ENCODE measurements around the gene DHX34. TPM values are rescaled to one million over a fixed set of nuclear protein-coding genes. Genes with fewer than 3 reads are reported as not detected.
"Not testable (repeated sequence)": the region's sequence is repeated elsewhere in the genome, so short reads cannot be mapped to it uniquely, and the experiment has no call there.

The DHX34 gene
- total RNA-seq, 1 experiment from 2014 or later, result 38.2 TPM

GRCh38 chr19:47381653-47382279 lies 32.7 kb downstream of the DHX34 start:
- H3T11ph ChIP-seq (ENCODE audit: low read length), result no peak overlapping the region
- no peak for DNase-seq
- H3K27ac ChIP-seq (ENCODE audit: insufficient read length, low read depth, low read length), result no peak overlapping the region
- WGBS (ENCODE audit: extremely low coverage, insufficient read length, low lambda C conversion rate), result no CpG with 5 or more reads among the region's 11 CpGs
- Mint-ChIP-seq H3K36me3 (ENCODE audit: insufficient read depth in 1 of 3, low read depth in 3 of 3) (peaks cover 20 to 58% (median 42%) of the 10 kb centered on the region in 3 experiments; a peak in 6 of 7 replicates), H3K27me3 (ENCODE audit: low read depth) (no peaks in the 10 kb centered on the region), H3K27ac (peak overlapping the region in 1 of 3 experiments; percentile 91; a peak in 3 of 7 replicates), H3K9me3 (no peaks in the 10 kb centered on the region), H3K4me1 (peaks cover 9 to 12% of the 10 kb centered on the region in 2 experiments), H3K4me3 (no peak overlapping the region)
- no peaks in the 10 kb centered on the region for H3K9me3 ChIP-seq (ENCODE audit: control insufficient read depth, low read depth, low read length)
- no peak overlapping the region for H2BK20ac ChIP-seq (ENCODE audit: low read depth, low read length, poor library complexity, severe bottlenecking)
- H3K14ac ChIP-seq (ENCODE audit: insufficient read depth, low read length), result no peak overlapping the region
- H4K5ac ChIP-seq (ENCODE audit: insufficient read length, low read depth, low read length), result no peak overlapping the region
- H2BK5ac ChIP-seq (ENCODE audit: insufficient read length, low read length), result no peak overlapping the region
- no peak overlapping the region for H2BK120ac ChIP-seq (ENCODE audit: low read depth, low read length, poor library complexity, severe bottlenecking)
- no peak overlapping the region for H2BK12ac ChIP-seq (ENCODE audit: insufficient read length, low read depth, low read length)
- no peak overlapping the region for H2AFZ ChIP-seq (ENCODE audit: low read length)
- H3K79me1 ChIP-seq (ENCODE audit: insufficient read depth, low read depth, low read length, poor library complexity, severe bottlenecking), result no peaks in the 10 kb centered on the region
- H3K23me2 ChIP-seq (ENCODE audit: insufficient read length, low read depth, low read length, poor library complexity, severe bottlenecking), result no peaks in the 10 kb centered on the region
- H3K56ac ChIP-seq (ENCODE audit: insufficient read length, low read depth, low read length), result no peak overlapping the region
- TF ChIP-seq CTCF (conservative IDR thresholded peaks at IDR 0.05), result no peak
- H2AK5ac ChIP-seq (ENCODE audit: insufficient read length, low read length), result no peak overlapping the region
- no peak overlapping the region for H3K18ac ChIP-seq (ENCODE audit: insufficient read length, low read depth, low read length)
- no peaks in the 10 kb centered on the region for H3K79me2 ChIP-seq (ENCODE audit: insufficient read depth, low read length)
- H3K4ac ChIP-seq (ENCODE audit: low read depth, low read length), result no peak overlapping the region
- H2BK15ac ChIP-seq (ENCODE audit: low read depth, low read length), result no peak overlapping the region
- no peak overlapping the region for H4K91ac ChIP-seq (ENCODE audit: insufficient read length, low read depth, low read length)
- H3K27me3 ChIP-seq (ENCODE audit: insufficient read depth, low read length), result no peaks in the 10 kb centered on the region
- no peaks in the 10 kb centered on the region for H4K20me1 ChIP-seq (ENCODE audit: control insufficient read depth, insufficient read depth, insufficient read length)
- no peak overlapping the region for H3K23ac ChIP-seq (ENCODE audit: insufficient read length, low read depth, low read length)
- no peaks in the 10 kb centered on the region for H3K4me1 ChIP-seq (ENCODE audit: insufficient read depth, low read length)
- H4K8ac ChIP-seq (replicated peaks; ENCODE audit: insufficient read length, low read depth, low read length), result no peak overlapping the region
- H3K4me2 ChIP-seq (ENCODE audit: insufficient read depth, insufficient read length, low read length), result no peak overlapping the region
- H3K9ac ChIP-seq (ENCODE audit: extremely low read depth, insufficient read length, low read length), result no peak overlapping the region

GRCh38 chr19:47383890-47384289 lies 34.8 kb downstream of the DHX34 start:
- not testable (repeated sequence) for H3K4me2 ChIP-seq (ENCODE audit: insufficient read depth, insufficient read length, low read length); H4K8ac ChIP-seq (replicated peaks; ENCODE audit: insufficient read length, low read depth, low read length); H3K27ac Mint-ChIP-seq; H3K4me1 ChIP-seq (ENCODE audit: insufficient read depth, low read length); DNase-seq; H3K23me2 ChIP-seq (ENCODE audit: insufficient read length, low read depth, low read length, poor library complexity, severe bottlenecking); H3K79me1 ChIP-seq (ENCODE audit: insufficient read depth, low read depth, low read length, poor library complexity, severe bottlenecking); H3K4ac ChIP-seq (ENCODE audit: low read depth, low read length); H3T11ph ChIP-seq (ENCODE audit: low read length); H4K5ac ChIP-seq (ENCODE audit: insufficient read length, low read depth, low read length); H3K56ac ChIP-seq (ENCODE audit: insufficient read length, low read depth, low read length); H2BK20ac ChIP-seq (ENCODE audit: low read depth, low read length, poor library complexity, severe bottlenecking); H3K79me2 ChIP-seq (ENCODE audit: insufficient read depth, low read length); H3K4me3 Mint-ChIP-seq; H3K9me3 ChIP-seq (ENCODE audit: control insufficient read depth, low read depth, low read length); H2AFZ ChIP-seq (ENCODE audit: low read length); H2BK12ac ChIP-seq (ENCODE audit: insufficient read length, low read depth, low read length); H2BK120ac ChIP-seq (ENCODE audit: low read depth, low read length, poor library complexity, severe bottlenecking); H3K27me3 ChIP-seq (ENCODE audit: insufficient read depth, low read length); H4K91ac ChIP-seq (ENCODE audit: insufficient read length, low read depth, low read length); H3K9me3 Mint-ChIP-seq; H3K14ac ChIP-seq (ENCODE audit: insufficient read depth, low read length); H3K18ac ChIP-seq (ENCODE audit: insufficient read length, low read depth, low read length); H3K27ac ChIP-seq (ENCODE audit: insufficient read length, low read depth, low read length); H3K9ac ChIP-seq (ENCODE audit: extremely low read depth, insufficient read length, low read length); H4K20me1 ChIP-seq (ENCODE audit: control insufficient read depth, insufficient read depth, insufficient read length); H2BK5ac ChIP-seq (ENCODE audit: insufficient read length, low read length); H3K27me3 Mint-ChIP-seq (ENCODE audit: low read depth); H2BK15ac ChIP-seq (ENCODE audit: low read depth, low read length); H2AK5ac ChIP-seq (ENCODE audit: insufficient read length, low read length); H3K23ac ChIP-seq (ENCODE audit: insufficient read length, low read depth, low read length)
- Mint-ChIP-seq H3K4me1 (peaks cover 9 to 12% of the 10 kb centered on the region in 2 experiments), H3K36me3 (ENCODE audit: insufficient read depth in 1 of 3, low read depth in 3 of 3) (peaks cover 17 to 39% (median 28%) of the 10 kb centered on the region in 3 experiments; a peak in 6 of 7 replicates)
- no CpG with 5 or more reads among the region's 5 CpGs for WGBS (ENCODE audit: extremely low coverage, insufficient read length, low lambda C conversion rate)
